ENCODE results near the gene SPG7.

SPG7 gene

GRCh38 chr16:89605186-89605970 is 97.2 kb downstream of the SPG7 start:
- H3K4me3 ChIP-seq: no peak overlapping the region
- H3K27ac ChIP-seq: no peak overlapping the region

GRCh38 chr16:89606006-89606405 is 97.8 kb downstream of the SPG7 start:
- Histone ChIP-seq H3K4me3 (no peak overlapping the region), H3K27ac (no peak overlapping the region)
